Left lung (tissue), 10 donors: Measurements from ENCODE around the gene CELF4. TPM values are rescaled to one million over a fixed set of nuclear protein-coding genes. Genes with fewer than 3 reads are reported as not detected.

Source experiments
- ATAC-seq: fragments of 200-7000 bp; cut with Tn5 transposase; one replicate; pipeline ENCODE4 v1.9.1; 2020; ENCODE audit warnings: moderate library complexity
- DNase-seq, 4 donors: peaks; one replicate each; pipeline ENCODE4 v3.0.0-alpha.2; 2013 to 2020
- H3K27ac ChIP-seq, 2 donors: fragments of 200-600 bp; sonication (generic) in 1 of 2; one replicate each; pipeline versions ENCODE4 v1.5.0 to v1.8.0; 2020 to 2021
- H3K27me3 ChIP-seq, 2 donors: fragments of 200-600 bp; sonication (generic) in 1 of 2; one replicate each; pipeline versions ENCODE4 v1.5.0 to v1.8.0; 2020 to 2021
- H3K36me3 ChIP-seq, 2 donors: fragments of 200-600 bp; sonication (generic) in 1 of 2; one replicate each; pipeline versions ENCODE4 v1.5.0 to v1.8.0; 2020 to 2021
- H3K4me1 ChIP-seq, 2 donors: fragments of 200-600 bp; one replicate each; pipeline ENCODE4 v1.8.0; 2021
- H3K4me3 ChIP-seq, 2 donors: fragments of 200-600 bp; sonication (generic) in 1 of 2; one replicate each; pipeline versions ENCODE4 v1.5.0 to v1.8.0; 2020 to 2021; ENCODE audit warnings: mild to moderate bottlenecking in 1 of 2
- H3K9me3 ChIP-seq, 2 donors: fragments of 200-600 bp; sonication (generic) in 1 of 2; one replicate each; pipeline versions ENCODE4 v1.5.0 to v1.8.0; 2020 to 2021
- CTCF ChIP-seq, 2 donors: fragments of 200-600 bp; sonication (generic) in 1 of 2; IDR thresholded peaks; one replicate each; pipeline versions ENCODE4 v1.5.0 to v1.8.0; 2021; ENCODE audit warnings: antibody characterized with exemption in 2 of 2
- intact Hi-C, 2 donors: fragments of 100-400 bp; cut with DNase I; formaldehyde crosslinking; loops; one replicate each; pipeline versions ENCODE4 v1.11.2 to v1.14.2; 2022
- polyA plus RNA-seq, 6 donors: library from polyadenylated mRNA; unstranded; fragments of 120-200 nt; gene quantifications; one replicate each; pipeline ENCODE4 v1.2.1, GENCODE V29; 2013; ENCODE audit not compliant: insufficient read length in 6 of 6
- total RNA-seq, 2 donors: library from RNA; stranded (reverse); fragmentation: NEBNext Ultra II Directional; extraction: Animal tissue kit (Norgen Biotek cat#: 25700); gene quantifications; one replicate each; pipeline ENCODE4 v1.2.1, GENCODE V29; 2021
- donor health status: DM: no; HTN: yes; CAD: no.
- donor health status: DM: no; HTN: no; CAD: no.

CELF4 gene
- total and polyA plus RNA-seq, 8 donors, result 1.1 to 10.3 (median 7.4) TPM

- Histone ChIP-seq H3K9me3 (no peaks in the 10 kb centered on the region), H3K36me3 (no peaks in the 10 kb centered on the region), H3K27ac (no peak overlapping the region), H3K27me3 (peaks cover 0 to 12% of the 10 kb centered on the region in 2 donors), H3K4me3 (no peak overlapping the region), H3K4me1 (no peaks in the 10 kb centered on the region)
- ATAC-seq (no peak), DNase-seq (no peak)
- TF ChIP-seq CTCF (IDR thresholded peaks at IDR 0.05), result no peak
- intact Hi-C loops, result no loop called here
Observed at GRCh38 chr18:37499044-37499443, 66.6 kb downstream of the CELF4 start.

- TF ChIP-seq CTCF (IDR thresholded peaks at IDR 0.05), result no peak
- no peak overlapping the region for H3K4me3 ChIP-seq
- no peak for DNase-seq
- no peaks in the 10 kb centered on the region for H3K9me3 ChIP-seq
- H3K36me3 ChIP-seq, result no peaks in the 10 kb centered on the region
- ATAC-seq, result no peak
- no peak overlapping the region for H3K27ac ChIP-seq
- peaks cover 0 to 12% of the 10 kb centered on the region in 2 donors for H3K27me3 ChIP-seq
- H3K4me1 ChIP-seq, result no peaks in the 10 kb centered on the region
- intact Hi-C loops, result no loop called here
Observed at GRCh38 chr18:37497853-37498518, 67.6 kb downstream of the CELF4 start.

- Histone ChIP-seq H3K36me3 (no peaks in the 10 kb centered on the region), H3K27ac (no peak overlapping the region), H3K4me3 (no peak overlapping the region), H3K27me3 (peaks cover 0 to 17% of the 10 kb centered on the region in 2 donors), H3K9me3 (no peaks in the 10 kb centered on the region), H3K4me1 (no peaks in the 10 kb centered on the region)
- no peak for ATAC-seq
- TF ChIP-seq CTCF (IDR thresholded peaks at IDR 0.05), result no peak
- no peak for DNase-seq
- intact Hi-C loops, result no loop called here
Observed at GRCh38 chr18:37496568-37496967, 69.0 kb downstream of the CELF4 start.

- H3K27ac ChIP-seq, result no peak overlapping the region
- no peak for TF ChIP-seq CTCF (IDR thresholded peaks at IDR 0.05)
- ATAC-seq (no peak), DNase-seq (no peak)
- intact Hi-C loops, result no loop called here
- no peak overlapping the region for H3K4me3 ChIP-seq
- no peaks in the 10 kb centered on the region for H3K9me3 ChIP-seq
- no peaks in the 10 kb centered on the region for H3K4me1 ChIP-seq
- peaks cover 0 to 25% of the 10 kb centered on the region in 2 donors for H3K27me3 ChIP-seq
- no peaks in the 10 kb centered on the region for H3K36me3 ChIP-seq
Observed at GRCh38 chr18:37495354-37495753, 70.2 kb downstream of the CELF4 start.

- Histone ChIP-seq H3K4me3 (no peak overlapping the region), H3K27ac (no peak overlapping the region), H3K9me3 (no peaks in the 10 kb centered on the region), H3K27me3 (peaks cover 0 to 30% of the 10 kb centered on the region in 2 donors), H3K36me3 (no peaks in the 10 kb centered on the region), H3K4me1 (no peaks in the 10 kb centered on the region)
- intact Hi-C loops, result no loop called here
- no peak for DNase-seq
- ATAC-seq, result no peak
- no peak for TF ChIP-seq CTCF (IDR thresholded peaks at IDR 0.05)
Observed at GRCh38 chr18:37494406-37494805, 71.2 kb downstream of the CELF4 start.
